ENCODE results near the gene GTF3C5.
"Not testable (repeated sequence)": the region's sequence is repeated elsewhere in the genome, so short reads cannot be mapped to it uniquely, and the experiment has no call there.

The GTF3C5 gene

DNA sequence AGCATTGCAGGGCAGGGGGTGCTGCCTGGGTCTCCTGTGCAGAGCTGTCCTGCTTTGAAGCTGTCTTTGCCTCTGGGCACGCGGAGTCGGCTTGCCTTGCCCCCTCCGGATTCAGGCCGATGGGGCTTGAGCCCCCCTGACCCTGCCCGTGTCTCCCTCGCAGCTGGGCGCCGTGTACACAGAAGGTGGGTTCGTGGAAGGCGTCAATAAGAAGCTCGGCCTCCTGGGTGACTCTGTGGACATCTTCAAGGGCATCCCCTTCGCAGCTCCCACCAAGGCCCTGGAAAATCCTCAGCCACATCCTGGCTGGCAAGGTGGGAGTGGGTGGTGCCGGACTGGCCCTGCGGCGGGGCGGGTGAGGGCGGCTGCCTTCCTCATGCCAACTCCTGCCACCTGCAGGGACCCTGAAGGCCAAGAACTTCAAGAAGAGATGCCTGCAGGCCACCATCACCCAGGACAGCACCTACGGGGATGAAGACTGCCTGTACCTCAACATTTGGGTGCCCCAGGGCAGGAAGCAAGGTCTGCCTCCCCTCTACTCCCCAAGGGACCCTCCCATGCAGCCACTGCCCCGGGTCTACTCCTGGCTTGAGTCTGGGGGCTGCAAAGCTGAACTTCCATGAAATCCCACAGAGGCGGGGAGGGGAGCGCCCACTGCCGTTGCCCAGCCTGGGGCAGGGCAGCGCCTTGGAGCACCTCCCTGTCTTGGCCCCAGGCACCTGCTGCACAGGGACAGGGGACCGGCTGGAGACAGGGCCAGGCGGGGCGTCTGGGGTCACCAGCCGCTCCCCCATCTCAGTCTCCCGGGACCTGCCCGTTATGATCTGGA, 33.7 kb downstream of the GTF3C5 start:
- no peak overlapping the region for H3K4me3 ChIP-seq (ENCODE audit: low read depth, low read length)
- TF ChIP-seq, protein P1, sequence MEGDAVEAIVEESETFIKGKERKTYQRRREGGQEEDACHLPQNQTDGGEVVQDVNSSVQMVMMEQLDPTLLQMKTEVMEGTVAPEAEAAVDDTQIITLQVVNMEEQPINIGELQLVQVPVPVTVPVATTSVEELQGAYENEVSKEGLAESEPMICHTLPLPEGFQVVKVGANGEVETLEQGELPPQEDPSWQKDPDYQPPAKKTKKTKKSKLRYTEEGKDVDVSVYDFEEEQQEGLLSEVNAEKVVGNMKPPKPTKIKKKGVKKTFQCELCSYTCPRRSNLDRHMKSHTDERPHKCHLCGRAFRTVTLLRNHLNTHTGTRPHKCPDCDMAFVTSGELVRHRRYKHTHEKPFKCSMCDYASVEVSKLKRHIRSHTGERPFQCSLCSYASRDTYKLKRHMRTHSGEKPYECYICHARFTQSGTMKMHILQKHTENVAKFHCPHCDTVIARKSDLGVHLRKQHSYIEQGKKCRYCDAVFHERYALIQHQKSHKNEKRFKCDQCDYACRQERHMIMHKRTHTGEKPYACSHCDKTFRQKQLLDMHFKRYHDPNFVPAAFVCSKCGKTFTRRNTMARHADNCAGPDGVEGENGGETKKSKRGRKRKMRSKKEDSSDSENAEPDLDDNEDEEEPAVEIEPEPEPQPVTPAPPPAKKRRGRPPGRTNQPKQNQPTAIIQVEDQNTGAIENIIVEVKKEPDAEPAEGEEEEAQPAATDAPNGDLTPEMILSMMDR (conservative IDR thresholded peaks at IDR 0.05; ENCODE audit: low read depth, low read length), result no peak
- no peak for DNase-seq (ENCODE audit: low read depth)

DNA sequence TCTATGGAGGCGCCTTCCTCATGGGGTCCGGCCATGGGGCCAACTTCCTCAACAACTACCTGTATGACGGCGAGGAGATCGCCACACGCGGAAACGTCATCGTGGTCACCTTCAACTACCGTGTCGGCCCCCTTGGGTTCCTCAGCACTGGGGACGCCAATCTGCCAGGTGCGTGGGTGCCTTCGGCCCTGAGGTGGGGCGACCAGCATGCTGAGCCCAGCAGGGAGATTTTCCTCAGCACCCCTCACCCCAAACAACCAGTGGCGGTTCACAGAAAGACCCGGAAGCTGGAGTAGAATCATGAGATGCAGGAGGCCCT, 34.2 kb downstream of the GTF3C5 start:
- TF ChIP-seq, protein P1 (conservative IDR thresholded peaks at IDR 0.05; ENCODE audit: low read depth, low read length), result no peak
- no peak overlapping the region for H3K4me3 ChIP-seq (ENCODE audit: low read depth, low read length)
- no peak for DNase-seq (ENCODE audit: low read depth)

DNA sequence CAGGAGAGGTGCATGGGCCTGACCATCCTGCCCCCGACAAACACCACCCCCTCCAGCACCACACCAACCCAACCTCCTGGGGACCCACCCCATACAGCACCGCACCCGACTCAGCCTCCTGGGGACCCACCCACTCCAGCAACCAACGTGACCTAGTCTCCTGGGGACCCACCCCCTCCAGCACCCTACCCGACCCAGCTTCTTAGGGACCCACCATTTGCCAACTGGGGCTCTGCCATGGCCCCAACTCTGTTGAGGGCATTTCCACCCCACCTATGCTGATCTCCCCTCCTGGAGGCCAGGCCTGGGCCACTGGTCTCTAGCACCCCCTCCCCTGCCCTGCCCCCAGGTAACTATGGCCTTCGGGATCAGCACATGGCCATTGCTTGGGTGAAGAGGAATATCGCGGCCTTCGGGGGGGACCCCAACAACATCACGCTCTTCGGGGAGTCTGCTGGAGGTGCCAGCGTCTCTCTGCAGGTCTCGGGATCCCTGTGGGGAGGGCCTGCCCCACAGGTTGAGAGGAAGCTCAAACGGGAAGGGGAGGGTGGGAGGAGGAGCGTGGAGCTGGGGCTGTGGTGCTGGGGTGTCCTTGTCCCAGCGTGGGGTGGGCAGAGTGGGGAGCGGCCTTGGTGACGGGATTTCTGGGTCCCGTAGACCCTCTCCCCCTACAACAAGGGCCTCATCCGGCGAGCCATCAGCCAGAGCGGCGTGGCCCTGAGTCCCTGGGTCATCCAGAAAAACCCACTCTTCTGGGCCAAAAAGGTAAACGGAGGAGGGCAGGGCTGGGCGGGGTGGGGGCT, 35.6 kb downstream of the GTF3C5 start:
- no peak for DNase-seq (ENCODE audit: low read depth)
- H3K4me3 ChIP-seq (ENCODE audit: low read depth, low read length), result no peak overlapping the region
- TF ChIP-seq, protein P1 (conservative IDR thresholded peaks at IDR 0.05; ENCODE audit: low read depth, low read length), result no peak

DNA sequence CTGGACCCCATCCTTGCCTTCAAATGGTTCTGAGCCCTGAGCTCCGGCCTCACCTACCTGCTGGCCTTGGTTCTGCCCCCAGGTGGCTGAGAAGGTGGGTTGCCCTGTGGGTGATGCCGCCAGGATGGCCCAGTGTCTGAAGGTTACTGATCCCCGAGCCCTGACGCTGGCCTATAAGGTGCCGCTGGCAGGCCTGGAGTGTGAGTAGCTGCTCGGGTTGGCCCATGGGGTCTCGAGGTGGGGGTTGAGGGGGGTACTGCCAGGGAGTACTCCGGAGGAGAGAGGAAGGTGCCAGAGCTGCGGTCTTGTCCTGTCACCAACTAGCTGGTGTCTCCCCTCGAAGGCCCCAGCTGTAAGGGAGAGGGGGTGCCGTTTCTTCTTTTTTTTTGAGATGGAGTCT, 36.2 kb downstream of the GTF3C5 start:
- no peak for DNase-seq (ENCODE audit: low read depth)
- TF ChIP-seq, protein P1 (conservative IDR thresholded peaks at IDR 0.05; ENCODE audit: low read depth, low read length), result no peak
- no peak overlapping the region for H3K4me3 ChIP-seq (ENCODE audit: low read depth, low read length)

DNA sequence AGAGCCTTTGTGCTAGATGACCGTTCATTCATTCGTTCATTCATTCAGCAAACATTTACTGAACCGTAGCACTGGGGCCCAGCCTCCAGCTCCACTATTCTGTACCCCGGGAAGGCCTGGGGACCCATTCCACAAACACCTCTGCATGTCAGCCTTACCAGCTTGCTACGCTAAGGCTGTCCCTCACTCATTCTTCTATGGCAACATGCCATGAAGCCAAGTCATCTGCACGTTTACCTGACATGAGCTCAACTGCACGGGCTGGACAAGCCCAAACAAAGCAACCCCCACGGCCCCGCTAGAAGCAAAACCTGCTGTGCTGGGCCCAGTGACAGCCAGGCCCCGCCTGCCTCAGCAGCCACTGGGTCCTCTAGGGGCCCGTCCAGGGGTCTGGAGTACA, 37.0 kb downstream of the GTF3C5 start:
- DNase-seq (ENCODE audit: low read depth), result no peak
- no peak overlapping the region for H3K4me3 ChIP-seq (ENCODE audit: low read depth, low read length)
- TF ChIP-seq, protein P1 (conservative IDR thresholded peaks at IDR 0.05; ENCODE audit: low read depth, low read length), result no peak

DNA sequence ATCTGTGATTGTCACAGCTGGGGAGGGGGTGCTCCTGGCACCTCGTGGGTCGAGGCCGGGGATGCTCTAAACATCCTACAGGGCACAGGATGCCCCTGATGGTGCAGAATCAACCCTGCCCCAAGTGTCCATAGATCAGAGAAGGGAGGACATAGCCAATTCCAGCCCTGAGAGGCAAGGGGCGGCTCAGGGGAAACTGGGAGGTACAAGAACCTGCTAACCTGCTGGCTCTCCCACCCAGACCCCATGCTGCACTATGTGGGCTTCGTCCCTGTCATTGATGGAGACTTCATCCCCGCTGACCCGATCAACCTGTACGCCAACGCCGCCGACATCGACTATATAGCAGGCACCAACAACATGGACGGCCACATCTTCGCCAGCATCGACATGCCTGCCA, 37.6 kb downstream of the GTF3C5 start:
- H3K4me3 ChIP-seq (ENCODE audit: low read depth, low read length); DNase-seq (ENCODE audit: low read depth): not testable (repeated sequence)

DNA sequence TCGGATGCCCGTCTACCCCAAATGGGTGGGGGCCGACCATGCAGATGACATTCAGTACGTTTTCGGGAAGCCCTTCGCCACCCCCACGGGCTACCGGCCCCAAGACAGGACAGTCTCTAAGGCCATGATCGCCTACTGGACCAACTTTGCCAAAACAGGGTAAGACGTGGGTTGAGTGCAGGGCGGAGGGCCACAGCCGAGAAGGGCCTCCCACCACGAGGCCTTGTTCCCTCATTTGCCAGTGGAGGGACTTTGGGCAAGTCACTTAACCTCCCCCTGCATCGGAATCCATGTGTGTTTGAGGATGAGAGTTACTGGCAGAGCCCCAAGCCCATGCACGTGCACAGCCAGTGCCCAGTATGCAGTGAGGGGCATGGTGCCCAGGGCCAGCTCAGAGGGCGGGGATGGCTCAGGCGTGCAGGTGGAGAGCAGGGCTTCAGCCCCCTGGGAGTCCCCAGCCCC, 39.7 kb downstream of the GTF3C5 start:
- not testable (repeated sequence) for DNase-seq (ENCODE audit: low read depth); H3K4me3 ChIP-seq (ENCODE audit: low read depth, low read length)

DNA sequence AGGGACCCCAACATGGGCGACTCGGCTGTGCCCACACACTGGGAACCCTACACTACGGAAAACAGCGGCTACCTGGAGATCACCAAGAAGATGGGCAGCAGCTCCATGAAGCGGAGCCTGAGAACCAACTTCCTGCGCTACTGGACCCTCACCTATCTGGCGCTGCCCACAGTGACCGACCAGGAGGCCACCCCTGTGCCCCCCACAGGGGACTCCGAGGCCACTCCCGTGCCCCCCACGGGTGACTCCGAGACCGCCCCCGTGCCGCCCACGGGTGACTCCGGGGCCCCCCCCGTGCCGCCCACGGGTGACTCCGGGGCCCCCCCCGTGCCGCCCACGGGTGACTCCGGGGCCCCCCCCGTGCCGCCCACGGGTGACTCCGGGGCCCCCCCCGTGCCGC, 40.2 kb downstream of the GTF3C5 start:
- not testable (repeated sequence) for H3K4me3 ChIP-seq (ENCODE audit: low read depth, low read length); DNase-seq (ENCODE audit: low read depth)

All from choroid plexus epithelial cell (primary cell).